Measurements from ENCODE around the gene GZMA.

The GZMA gene

DNA sequence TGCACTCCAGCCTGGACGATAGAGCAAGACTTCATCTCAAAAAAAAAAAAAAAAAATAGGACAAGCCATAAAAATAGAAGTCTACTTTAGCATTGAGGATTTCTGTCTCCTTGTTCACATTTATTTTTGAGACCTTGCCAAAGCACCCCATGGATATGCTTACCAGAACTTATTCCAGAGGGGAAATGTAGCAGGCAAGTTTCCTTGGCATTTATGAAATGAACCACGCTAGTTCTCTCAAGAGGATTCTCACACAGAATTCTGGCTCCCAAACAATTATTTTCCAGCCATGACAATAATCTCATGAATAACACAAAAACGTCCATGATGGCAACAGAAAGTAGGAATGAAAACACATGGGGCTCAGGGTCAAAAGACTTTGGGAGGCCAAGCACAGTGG is 34.1 kb downstream of the GZMA start:
- DNase-seq: no peak
- no peaks in the 10 kb centered on the region for H3K9me3 ChIP-seq
- H3K4me3 ChIP-seq (ENCODE audit: low read depth, low read length): no peak overlapping the region
- H3K36me3 ChIP-seq: no peaks in the 10 kb centered on the region
- TF ChIP-seq, protein P1, sequence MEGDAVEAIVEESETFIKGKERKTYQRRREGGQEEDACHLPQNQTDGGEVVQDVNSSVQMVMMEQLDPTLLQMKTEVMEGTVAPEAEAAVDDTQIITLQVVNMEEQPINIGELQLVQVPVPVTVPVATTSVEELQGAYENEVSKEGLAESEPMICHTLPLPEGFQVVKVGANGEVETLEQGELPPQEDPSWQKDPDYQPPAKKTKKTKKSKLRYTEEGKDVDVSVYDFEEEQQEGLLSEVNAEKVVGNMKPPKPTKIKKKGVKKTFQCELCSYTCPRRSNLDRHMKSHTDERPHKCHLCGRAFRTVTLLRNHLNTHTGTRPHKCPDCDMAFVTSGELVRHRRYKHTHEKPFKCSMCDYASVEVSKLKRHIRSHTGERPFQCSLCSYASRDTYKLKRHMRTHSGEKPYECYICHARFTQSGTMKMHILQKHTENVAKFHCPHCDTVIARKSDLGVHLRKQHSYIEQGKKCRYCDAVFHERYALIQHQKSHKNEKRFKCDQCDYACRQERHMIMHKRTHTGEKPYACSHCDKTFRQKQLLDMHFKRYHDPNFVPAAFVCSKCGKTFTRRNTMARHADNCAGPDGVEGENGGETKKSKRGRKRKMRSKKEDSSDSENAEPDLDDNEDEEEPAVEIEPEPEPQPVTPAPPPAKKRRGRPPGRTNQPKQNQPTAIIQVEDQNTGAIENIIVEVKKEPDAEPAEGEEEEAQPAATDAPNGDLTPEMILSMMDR (IDR thresholded peaks at IDR 0.05; ENCODE audit: low read depth, low read length): no peak
- no peaks in the 10 kb centered on the region for H3K27me3 ChIP-seq
- H3K4me1 ChIP-seq: no peaks in the 10 kb centered on the region

DNA sequence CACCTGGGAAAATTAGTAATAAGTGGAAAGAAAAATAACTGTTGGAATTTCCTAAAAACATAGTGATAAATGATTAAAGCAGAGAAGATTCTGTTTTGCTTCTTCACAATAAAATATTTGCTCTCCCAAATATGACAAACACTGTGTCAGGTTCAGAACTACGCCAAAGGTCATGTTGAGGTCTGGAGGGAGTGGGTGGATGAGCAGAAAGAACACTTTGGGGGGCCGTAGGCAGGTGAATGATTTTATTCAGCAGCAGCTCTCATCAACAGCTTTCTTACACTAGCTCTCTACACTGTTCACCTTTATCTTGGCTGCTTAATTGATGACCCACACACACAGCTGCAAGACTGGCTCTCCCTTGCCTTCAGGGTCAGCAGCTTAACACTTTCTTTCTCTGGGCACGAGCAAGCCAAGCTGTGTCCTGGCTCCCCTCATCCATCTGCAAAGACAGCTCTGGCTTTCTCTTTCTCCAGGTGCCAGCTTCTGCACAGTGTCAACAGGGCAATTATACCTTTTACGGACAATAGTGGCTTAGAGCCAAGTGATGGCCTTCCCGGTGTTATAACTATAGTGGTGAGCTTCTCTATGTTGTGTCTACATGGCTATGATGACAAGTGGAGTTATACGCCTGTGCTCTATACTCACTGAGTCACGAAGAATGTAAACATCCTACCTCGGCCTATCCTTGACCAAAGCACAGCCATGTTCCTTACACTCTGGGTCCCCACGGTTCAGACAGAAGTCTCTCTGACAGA is 38.6 kb downstream of the GZMA start:
- no peak for DNase-seq

DNA sequence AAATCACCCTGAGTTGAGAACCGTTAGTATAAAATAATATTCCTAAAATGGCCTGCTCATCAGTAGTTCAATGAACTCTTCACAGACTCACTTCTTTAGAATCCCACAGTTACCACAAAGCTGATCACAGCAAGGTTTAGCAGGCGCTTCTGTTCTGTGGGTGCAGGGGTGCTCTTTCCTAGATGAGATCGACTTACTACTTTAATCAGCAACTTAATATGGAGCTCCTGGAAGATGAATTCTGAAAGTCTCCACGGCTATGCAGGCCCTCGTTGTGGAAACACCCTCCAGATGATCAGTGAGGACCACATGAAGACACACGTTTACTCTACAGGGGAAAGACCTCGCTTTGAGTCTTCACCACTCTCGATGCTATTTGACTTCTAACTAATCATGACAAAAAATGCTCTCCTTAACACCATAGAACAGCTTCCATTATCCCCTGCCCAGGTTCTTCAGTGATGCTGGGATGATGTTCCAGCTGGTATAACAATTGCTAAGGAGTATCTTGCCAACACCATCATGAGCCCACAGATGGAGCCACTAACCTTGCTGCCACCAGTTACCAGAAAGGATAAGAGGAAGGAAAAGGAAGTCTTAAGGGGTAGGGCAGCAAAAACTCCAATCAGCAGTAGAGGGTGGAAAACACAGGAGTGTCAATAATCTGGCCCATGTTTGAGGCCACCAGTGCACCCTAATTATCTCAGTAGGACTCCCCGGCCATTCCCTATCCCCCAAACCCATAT is 39.7 kb downstream of the GZMA start:
- Histone ChIP-seq H3K4me1 (no peaks in the 10 kb centered on the region), H3K27me3 (no peaks in the 10 kb centered on the region; the same call in 1 of the 2 replicates), H3K36me3 (no peaks in the 10 kb centered on the region), H3K4me3 (ENCODE audit: low read depth, low read length) (no peak overlapping the region), H3K9me3 (no peaks in the 10 kb centered on the region)
- DNase-seq: no peak
- TF ChIP-seq, protein P1 (IDR thresholded peaks at IDR 0.05; ENCODE audit: low read depth, low read length): no peak

More for the DNA sequence above, 38.6 kb downstream of the GZMA start:
- no peaks in the 10 kb centered on the region for H3K9me3 ChIP-seq
- H3K36me3 ChIP-seq: no peaks in the 10 kb centered on the region
- no peaks in the 10 kb centered on the region for H3K4me1 ChIP-seq
- no peaks in the 10 kb centered on the region; the same call in 1 of the 2 replicates for H3K27me3 ChIP-seq
- TF ChIP-seq, protein P1 (IDR thresholded peaks at IDR 0.05; ENCODE audit: low read depth, low read length): no peak
- H3K4me3 ChIP-seq (ENCODE audit: low read depth, low read length): no peak overlapping the region

DNA sequence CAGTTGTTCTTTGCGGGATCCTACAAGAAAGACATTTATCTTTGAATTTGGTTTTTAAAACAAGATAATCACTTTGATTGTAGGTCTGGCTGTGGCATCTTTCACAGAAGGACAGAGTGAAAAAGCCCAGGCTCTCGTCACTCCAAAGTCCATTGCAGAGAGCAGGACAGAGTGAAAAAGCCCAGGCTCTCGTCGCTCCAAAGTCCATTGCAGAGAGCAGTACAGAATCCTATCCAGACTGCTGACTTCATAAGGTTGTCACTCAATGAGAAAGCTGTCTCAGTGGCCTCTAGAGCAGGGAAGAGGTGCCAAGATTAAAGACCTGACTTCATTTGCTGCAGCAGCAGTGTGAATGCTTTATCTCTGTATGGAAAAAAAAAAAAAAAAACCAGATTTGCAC is 41.2 kb downstream of the GZMA start:
- H3K27me3 ChIP-seq: no peaks in the 10 kb centered on the region; the same call in 1 of the 2 replicates
- no peak overlapping the region for H3K4me3 ChIP-seq (ENCODE audit: low read depth, low read length)
- no peaks in the 10 kb centered on the region for H3K36me3 ChIP-seq
- no peak for DNase-seq
- TF ChIP-seq, protein P1 (IDR thresholded peaks at IDR 0.05; ENCODE audit: low read depth, low read length): no peak
- no peaks in the 10 kb centered on the region for H3K4me1 ChIP-seq
- no peaks in the 10 kb centered on the region for H3K9me3 ChIP-seq

DNA sequence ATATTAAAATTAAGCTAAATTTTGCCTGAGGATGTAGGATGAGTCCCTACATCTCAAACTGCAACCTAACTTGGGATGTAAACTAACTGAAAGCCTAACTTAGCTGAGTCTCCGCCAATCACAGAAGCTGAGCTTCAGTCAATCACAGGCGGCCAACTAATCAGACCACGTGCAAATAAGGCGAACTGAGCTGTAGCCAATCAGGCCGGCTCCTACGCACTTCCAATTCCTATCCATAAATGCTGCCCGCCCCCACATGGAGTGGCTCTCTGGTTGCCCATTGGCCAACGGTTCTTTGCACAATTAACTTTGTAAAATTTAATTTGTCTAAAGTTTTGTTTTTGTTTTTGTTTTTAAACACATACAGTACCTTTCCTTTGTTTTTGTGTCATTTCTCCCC is 43.6 kb downstream of the GZMA start:
- TF ChIP-seq, protein P1 (IDR thresholded peaks at IDR 0.05; ENCODE audit: low read depth, low read length): no peak
- Histone ChIP-seq H3K9me3 (no peaks in the 10 kb centered on the region), H3K4me1 (no peaks in the 10 kb centered on the region), H3K27me3 (peaks cover 11% of the 10 kb centered on the region), H3K36me3 (no peaks in the 10 kb centered on the region), H3K4me3 (ENCODE audit: low read depth, low read length) (no peak overlapping the region)
- DNase-seq: no peak

All from BE2C (cell line).